Activated CD8-positive, alpha-beta memory T cell treated with anti-CD3 and anti-CD28 coated beads for 36 hours (primary cell): ENCODE results near the gene HES4. TPM values are rescaled to one million over a fixed set of nuclear protein-coding genes. Genes with fewer than 3 reads are reported as not detected.

Experiments
- CTCF ChIA-PET: fragments of 350-600 bp; sonication (Branson Sonifier 250); formaldehyde crosslinking; loops from one replicate; lab custom pipeline; 2021; ENCODE audit warnings: antibody characterized with exemption; lab: Charles Lee
- POLR2A ChIA-PET: fragments of 350-600 bp; sonication (Branson Sonifier 250); formaldehyde crosslinking; loops from one replicate; lab custom pipeline; 2021; ENCODE audit warnings: antibody characterized with exemption; lab: Charles Lee
- total RNA-seq, 2 experiments: library from RNA; stranded (reverse); gene quantifications; one replicate each; pipeline ENCODE4 v1.2.3, GENCODE V29; 2021

Gene HES4
- total RNA-seq, 2 experiments from 2014 or later: 0.27 to 0.51 TPM

- POLR2A ChIA-PET: no interaction called here
- CTCF ChIA-PET: interaction anchor here (1.3 to 4.0 kb wide), 3 partner anchors 15 to 26 kb away, joined by 3 to 32 read pairs (median 5); no protein-coding TSS in a partner anchor
Observed at GRCh38 chr1:1037366-1038327, 37.8 kb upstream of the HES4 start.

DNA sequence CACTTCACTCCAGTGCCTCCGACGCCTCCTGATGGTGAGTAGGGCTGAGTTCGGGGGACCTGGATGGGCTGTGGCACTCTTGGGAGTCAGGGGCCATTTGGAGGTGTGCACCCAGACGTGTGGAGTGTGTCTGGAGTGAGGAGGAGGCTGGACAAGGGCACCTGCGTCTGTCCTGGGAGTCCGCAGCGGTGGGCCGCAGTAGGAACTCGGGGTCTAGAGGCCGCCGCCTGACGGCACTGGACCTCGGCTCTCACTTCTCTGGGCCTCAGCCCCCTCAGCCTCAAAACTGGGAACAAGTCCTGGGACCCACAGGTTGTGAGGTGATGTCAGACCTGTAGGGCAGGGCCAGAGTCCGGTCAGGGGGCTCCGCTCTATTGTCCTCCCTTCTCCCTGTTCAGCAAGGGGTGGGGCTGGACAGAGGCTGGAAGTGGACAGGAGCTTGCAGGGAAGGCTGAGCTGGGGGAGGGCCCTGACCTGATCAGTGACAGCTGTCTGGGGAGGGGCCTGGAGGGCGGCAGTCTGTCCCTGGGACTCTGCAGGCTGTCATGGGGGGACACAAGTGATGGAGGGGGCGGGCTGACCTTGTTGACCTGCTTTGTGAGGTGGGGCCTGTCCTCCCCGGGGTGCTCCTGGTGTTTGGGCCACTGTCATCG is 35.5 kb upstream of the HES4 start:
- CTCF ChIA-PET: interaction anchor here (1.3 kb wide), 1 partner anchor 17 kb away, joined by 3 read pairs; no protein-coding TSS in a partner anchor
- POLR2A ChIA-PET: no interaction called here

GRCh38 chr1:1034439-1034781 is 34.5 kb upstream of the HES4 start:
- ChIA-PET POLR2A (interaction anchor here (1.7 kb wide), 1 partner anchor 30 kb away, joined by 7 read pairs; no protein-coding TSS in a partner anchor), CTCF (interaction anchor here (0.7 to 3.3 kb wide), 3 partner anchors 16 to 337 kb away, joined by 3 to 15 read pairs (median 4); no protein-coding TSS in a partner anchor)

DNA sequence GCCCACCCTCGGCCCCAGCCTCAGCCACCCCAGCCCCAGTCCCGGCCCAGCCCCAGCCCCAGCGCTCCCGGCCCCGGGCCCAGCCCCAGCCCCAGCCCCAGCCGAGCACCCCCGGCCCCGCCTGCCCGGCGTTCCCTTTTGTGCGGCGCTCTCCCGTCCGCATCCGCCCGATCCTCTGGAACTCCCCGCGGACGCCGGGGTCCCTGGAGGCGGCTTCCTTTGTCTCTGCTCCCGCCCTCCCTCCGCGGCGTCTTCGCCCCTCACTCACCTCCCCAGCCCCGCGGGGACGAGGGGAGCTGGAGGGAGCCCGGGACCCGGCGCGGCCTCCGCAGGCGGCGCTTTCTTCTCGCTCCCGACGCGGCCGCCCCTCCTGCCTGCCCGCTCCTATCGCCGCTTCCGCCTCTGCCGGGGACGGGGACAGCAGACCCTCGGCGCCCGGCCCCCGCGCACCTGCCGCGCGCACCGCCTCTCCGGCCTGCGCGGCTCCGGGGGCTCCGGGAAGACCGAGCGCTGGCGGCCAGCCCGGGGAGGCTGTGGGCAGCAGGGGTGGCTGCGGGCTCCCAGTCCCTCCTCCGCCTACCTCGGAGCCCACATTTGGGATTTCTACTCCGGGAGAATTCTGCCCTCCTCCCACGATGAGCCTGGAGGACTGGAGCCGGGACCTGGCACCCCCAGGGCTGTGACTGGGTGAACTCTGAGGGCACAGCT is 34.0 kb upstream of the HES4 start:
- ChIA-PET CTCF (interaction anchor here (0.7 to 3.3 kb wide), 14 partner anchors 14 to 338 kb away, joined by 3 to 16 read pairs (median 4); partner anchors contain the start of gene ISG15), POLR2A (interaction anchor here (1.0 to 1.7 kb wide), 2 partner anchors 30 to 37 kb away, joined by 3 to 7 read pairs; no protein-coding TSS in a partner anchor)

GRCh38 chr1:1033009-1033587 is 33.2 kb upstream of the HES4 start:
- ChIA-PET POLR2A (interaction anchor here (0.8 to 1.7 kb wide), 3 partner anchors 30 to 37 kb away, joined by 3 to 7 read pairs (median 3); no protein-coding TSS in a partner anchor), CTCF (interaction anchor here (0.7 to 3.3 kb wide), 13 partner anchors 11 to 279 kb away, joined by 3 to 16 read pairs (median 5); partner anchors contain the start of gene ISG15)

GRCh38 chr1:1032424-1032823 is 32.5 kb upstream of the HES4 start:
- ChIA-PET POLR2A (interaction anchor here (0.8 to 1.7 kb wide), 3 partner anchors 31 to 38 kb away, joined by 3 to 7 read pairs (median 3); no protein-coding TSS in a partner anchor), CTCF (interaction anchor here (0.8 to 3.3 kb wide), 12 partner anchors 11 to 259 kb away, joined by 3 to 16 read pairs (median 5); partner anchors contain the start of genes ISG15 and TTLL10)

DNA sequence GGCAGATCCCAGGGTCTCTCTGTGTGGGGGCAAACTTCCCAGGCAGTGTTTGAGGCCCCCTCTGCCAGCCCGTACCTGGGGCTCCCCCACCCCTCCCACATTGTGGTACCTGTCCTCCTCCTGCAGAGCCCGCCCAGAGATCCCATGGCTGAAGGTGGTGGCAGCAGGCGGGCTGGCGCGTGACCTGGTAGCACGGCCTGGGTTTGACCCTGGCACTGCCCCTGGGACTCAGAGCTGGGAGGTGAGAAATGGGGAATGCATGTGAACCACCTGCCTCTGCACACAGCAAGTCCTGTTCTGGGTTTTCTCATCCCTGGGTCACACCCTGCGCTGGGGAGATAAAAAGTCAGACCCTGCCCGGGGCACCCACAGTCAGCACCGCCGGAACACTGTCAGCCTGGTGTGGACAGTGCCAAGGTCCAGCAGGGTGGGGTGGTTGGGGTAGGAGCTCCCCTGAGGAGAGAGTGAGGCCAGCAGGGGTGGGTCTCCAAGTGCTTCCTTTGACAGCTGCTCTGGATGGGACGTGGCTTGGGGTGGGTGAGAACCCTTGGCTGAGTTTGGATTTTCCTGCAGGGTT is 31.9 kb upstream of the HES4 start:
- ChIA-PET POLR2A (interaction anchor here (1.1 kb wide), 1 partner anchor 198 kb away, joined by 5 read pairs; no protein-coding TSS in a partner anchor), CTCF (interaction anchor here (0.8 to 3.3 kb wide), 9 partner anchors 10 to 207 kb away, joined by 3 to 16 read pairs (median 5); partner anchors contain the start of genes ISG15 and TTLL10)

- POLR2A ChIA-PET: interaction anchor here (1.1 kb wide), 1 partner anchor 197 kb away, joined by 5 read pairs; no protein-coding TSS in a partner anchor
Observed at GRCh38 chr1:1030867-1031658, 31.2 kb upstream of the HES4 start.

DNA sequence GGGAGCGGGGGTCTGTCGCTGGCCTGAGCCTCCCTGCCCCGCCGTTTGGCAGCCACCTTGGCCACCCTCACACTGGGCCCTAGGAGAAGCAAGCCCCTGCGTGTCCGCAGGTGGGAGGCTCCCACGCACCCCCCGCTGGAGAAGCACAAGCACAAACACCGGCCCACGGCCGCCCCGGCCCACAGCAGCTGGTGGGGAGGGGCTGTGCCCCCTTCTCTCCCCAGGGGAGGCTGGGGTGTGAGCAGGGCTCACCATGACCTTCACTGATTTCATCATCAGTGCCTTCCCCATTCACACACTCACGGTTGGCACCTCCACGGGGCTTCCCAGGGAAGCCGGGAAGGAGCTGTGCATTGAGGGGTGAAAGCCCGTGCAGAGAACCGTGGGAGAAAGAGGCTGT is 27.9 kb upstream of the HES4 start:
- ChIA-PET POLR2A (no interaction called here), CTCF (no interaction called here)

More at GRCh38 chr1:1030867-1031658, 31.2 kb upstream of the HES4 start:
- CTCF ChIA-PET: interaction anchor here (1.3 to 3.3 kb wide), 3 partner anchors 12 to 91 kb away, joined by 4 to 15 read pairs (median 5); no protein-coding TSS in a partner anchor

GRCh38 chr1:1026599-1027413 is 26.9 kb upstream of the HES4 start:
- ChIA-PET POLR2A (no interaction called here), CTCF (no interaction called here)

DNA sequence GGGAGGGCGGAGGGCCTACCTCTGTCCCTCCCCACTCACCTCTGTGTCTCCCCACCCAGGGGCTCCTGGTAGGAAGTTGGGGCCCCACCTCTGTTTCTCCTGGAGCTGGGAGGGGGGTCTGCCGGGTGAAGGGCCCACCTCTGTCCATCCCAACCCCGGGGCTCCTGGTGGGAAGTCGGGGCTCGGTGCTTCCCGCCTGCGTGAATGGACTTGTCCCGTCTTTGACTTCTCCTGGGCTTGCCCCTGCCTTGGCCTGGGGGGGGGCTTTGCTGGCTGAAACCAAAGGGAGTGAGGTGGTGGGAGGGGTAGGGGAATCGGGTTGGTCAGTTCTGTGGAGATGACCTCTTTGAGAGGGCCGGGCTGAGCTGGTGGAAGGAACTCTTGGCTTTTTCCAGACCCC is 25.8 kb upstream of the HES4 start:
- POLR2A ChIA-PET: no interaction called here
- CTCF ChIA-PET: no interaction called here

GRCh38 chr1:1024771-1025699 is 25.1 kb upstream of the HES4 start:
- ChIA-PET CTCF (interaction anchor here (1.1 kb wide), 1 partner anchor 40 kb away, joined by 3 read pairs; no protein-coding TSS in a partner anchor), POLR2A (no interaction called here)

DNA sequence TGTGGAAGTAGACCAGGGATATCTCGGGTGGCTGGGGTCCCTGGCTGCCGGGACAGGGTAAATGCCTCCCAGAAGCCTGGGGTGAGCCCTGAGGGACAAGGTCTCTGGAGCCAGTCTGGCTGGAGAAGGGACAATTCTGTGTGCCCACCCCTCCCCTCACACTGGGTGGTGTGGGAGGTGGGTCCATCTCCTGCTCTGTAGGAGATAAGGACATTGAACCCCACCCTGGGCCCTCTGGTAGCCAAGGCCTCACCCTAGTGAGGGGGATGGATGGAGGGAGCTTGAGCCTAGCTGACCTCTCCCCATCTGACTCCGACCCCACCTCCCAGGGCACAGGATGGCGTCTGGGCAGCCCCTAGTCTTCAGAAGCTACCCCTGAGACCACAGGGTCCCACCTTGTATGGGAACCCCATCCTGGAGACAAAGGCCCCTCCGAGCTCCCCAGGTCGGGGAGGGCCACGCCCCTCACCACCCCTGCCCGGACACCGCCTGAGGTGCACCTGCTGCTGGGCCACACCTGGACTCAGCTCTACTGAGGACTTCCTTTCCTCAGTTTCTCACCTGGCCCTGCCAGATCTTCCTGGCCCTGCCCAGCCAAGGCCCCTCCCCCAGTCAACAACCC is 24.4 kb upstream of the HES4 start:
- POLR2A ChIA-PET: no interaction called here
- CTCF ChIA-PET: interaction anchor here (1.0 to 1.1 kb wide), 2 partner anchors 22 to 40 kb away, joined by 3 read pairs; no protein-coding TSS in a partner anchor

DNA sequence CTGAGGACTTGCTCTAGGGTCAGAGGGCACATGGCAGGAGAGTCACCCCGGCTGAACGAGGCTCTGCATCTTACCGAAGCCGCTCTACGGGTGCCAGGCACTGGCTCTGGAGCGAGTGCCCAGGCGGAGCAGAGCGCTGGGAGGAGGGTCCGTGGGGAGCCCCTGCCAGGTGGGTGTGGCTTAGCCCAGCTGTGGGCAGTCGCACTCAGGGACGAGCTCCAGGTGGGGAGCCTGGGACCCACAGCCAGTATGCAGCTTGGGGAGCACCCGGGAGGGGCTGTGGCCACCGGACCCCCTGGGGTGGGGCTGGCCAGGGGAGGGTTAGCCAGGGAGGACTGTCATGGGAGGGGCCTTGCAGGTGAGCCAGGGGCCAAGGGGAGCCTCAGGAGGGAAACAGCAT is 23.8 kb upstream of the HES4 start:
- ChIA-PET CTCF (interaction anchor here (1.0 kb wide), 1 partner anchor 21 kb away, joined by 3 read pairs; no protein-coding TSS in a partner anchor), POLR2A (no interaction called here)
